H54 (cell line): ENCODE data around the gene FBLN1.
"Not testable (repeated sequence)": the region's sequence is repeated elsewhere in the genome, so short reads cannot be mapped to it uniquely, and the experiment has no call there.

Experiments
- DNase-seq: peaks from one replicate; pipeline ENCODE4 v3.0.0; 2011; ENCODE audit warnings: low spot score, mixed read lengths; ENCODE audit not compliant: insufficient read length
- FAIRE-seq: peaks from 3 replicates; lab custom pipeline; 2011; peaks lifted over from hg19 to GRCh38; lab: Jason Lieb, UNC
- POLR2A ChIP-seq: IDR thresholded peaks from 2 replicates; pipeline ENCODE4 v1.6.1; 2011; ENCODE audit warnings: low read depth, mild to moderate bottlenecking, low read length

FBLN1 gene

DNA sequence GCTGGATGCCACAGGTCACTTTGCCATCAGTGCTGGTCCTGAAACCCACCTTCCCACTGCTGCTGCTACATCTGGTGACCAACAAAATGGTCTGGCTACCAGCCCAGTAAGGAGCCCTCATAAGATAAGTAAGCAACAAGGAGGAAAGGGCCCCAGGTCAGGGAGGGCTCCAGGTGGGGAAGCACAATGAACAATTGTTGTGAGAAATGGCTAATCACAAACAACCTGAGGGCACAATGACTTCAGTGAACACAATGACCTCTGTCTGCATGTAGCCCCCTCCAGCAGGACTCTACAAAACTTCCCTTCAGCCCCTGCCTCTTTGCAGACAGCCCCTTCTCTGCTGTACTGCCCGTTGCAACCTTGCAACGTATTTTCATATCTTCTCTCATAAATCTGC lies 19.4 kb upstream of the FBLN1 start:
- no peak for TF ChIP-seq POLR2A
- no peak for FAIRE-seq

DNA sequence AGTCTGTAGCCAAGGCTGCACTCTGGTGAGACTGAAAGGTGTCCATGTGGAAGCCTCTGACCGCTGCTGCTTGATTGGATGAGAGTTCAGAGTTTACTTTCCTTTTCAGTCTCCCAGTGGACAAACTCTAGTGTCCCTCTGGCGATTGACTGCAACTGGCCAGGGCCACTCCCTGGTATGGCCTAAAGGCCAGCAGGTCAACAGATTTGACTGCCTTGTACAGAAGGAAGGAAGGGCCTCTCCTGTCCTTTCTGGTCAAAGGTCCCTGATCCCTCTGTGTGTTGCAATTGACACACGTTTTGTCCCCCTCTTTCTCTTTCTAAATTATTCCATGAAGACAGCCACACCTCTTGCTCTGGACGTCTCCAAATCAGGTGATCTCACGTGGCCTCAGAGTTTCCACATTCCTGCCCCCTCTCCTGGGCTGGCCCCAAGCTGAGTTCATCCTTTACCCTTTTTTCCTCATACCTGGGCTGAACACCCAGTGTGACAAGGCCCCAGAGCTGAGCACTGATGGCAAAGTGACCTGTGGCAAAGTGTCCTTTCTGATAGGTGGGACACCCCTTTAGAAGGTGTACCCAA lies 18.7 kb upstream of the FBLN1 start:
- no peak for TF ChIP-seq POLR2A
- DNase-seq (no peak), FAIRE-seq (no peak)

More for the DNA sequence above, 19.4 kb upstream of the FBLN1 start:
- DNase-seq, result no peak

DNA sequence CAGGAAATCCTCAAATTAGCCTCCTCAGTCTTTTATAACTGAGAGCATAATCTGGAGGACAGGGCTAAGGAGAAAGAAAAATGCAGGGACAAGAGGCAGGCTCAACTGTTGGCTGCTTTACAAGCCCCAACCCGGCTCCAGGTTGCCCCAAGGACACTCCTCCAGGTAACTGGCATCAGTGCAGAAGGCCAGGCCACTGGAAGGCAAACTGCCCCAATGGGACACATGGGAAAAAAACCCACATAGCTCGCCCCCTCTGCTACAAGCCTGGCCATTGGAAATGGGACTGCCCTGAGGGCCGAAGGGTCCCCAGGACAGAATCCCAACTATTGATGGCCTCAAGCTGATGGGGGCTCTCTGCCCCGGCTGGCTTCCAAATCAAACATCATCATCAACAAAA lies 17.9 kb upstream of the FBLN1 start:
- DNase-seq (no peak), FAIRE-seq (no peak)
- TF ChIP-seq POLR2A, result no peak

DNA sequence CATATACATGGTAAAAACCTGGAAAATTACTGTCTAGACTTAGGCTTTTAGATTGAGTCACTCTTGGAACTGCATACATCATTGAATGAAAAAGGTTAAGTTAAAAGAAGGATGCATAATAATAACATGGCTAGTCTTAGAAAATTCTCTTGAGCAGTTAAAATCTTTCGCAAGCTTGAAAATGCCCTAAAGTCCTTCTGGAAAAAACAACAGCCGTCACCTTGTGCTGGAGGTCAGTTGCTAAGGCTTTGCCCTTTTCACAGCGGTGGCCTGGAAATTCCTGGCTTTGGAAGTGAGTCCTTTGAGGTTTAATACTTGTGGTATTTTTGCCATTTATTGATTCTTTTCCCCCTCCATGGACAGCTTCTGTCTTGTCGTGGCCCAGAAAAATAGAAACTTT lies 17.4 kb upstream of the FBLN1 start:
- FAIRE-seq (no peak), DNase-seq (no peak)
- TF ChIP-seq POLR2A, result no peak

DNA sequence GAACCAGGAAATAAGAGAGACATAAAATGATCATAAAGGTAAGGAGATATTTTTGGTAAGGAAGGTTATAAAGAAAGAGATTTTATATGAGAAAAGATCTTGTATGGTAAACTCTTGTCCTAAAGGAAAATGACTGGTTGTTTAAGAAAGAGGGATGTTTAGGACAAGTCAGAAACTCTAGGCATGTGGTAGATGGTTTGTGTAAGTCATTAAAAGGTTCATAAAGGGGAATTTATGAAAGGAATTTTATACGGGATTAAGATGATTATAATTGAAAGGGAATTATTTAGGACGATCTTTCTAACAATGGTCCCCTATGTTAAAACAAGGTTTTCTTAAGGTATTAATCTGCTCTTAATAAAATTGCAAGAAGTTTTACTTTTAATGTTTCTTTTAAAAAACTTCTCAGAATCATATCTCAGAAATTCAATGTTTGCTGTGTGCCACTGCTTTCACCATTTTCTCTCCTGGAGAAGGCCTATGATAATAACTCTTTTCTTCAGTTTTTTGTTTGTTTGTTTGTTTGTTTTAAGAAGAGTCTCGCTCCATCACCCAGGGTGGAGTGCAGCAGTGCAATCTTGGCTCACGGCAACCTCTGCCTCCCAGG lies 13.8 kb upstream of the FBLN1 start:
- FAIRE-seq, result no peak
- TF ChIP-seq POLR2A, result no peak
- no peak for DNase-seq

DNA sequence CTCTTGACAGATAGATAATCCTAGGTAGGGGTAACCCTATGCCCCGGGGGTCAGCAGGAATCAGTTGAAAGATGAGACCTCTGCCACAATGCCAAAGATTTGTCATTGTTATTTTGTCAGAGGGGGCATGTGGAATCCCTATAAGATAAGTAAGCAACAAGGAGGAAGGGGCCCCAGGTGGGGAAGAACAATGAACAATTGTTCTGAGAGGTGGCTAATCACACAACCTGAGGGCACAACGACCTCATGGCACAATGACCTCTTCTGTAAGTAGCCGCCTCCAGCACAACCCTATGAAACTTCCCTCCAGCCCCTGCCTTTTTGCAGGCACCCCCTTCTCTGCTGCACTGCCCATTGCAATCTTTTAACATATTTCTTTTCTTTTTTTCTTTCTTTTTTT lies 11.8 kb upstream of the FBLN1 start:
- DNase-seq (no peak), FAIRE-seq (no peak)
- no peak for TF ChIP-seq POLR2A

DNA sequence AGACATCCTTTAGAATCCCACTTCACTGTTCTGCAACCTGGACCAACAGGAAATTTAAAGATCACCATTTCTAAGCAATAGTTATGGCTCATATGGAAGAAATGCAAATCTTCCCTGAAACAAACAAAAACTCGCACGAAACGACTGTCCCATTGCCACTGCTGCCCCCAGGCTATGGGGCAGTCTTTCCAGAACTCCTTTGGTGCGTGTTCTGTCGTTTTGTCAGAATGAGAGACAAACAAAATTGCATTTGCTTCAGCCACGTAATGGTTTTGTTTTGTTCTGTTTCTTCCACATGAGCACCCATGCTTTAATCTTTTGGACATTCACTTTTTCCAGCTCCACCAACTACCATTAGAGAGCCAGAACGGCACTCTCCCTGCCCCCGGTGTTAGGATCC lies 10.8 kb upstream of the FBLN1 start:
- FAIRE-seq (no peak), DNase-seq (no peak)
- TF ChIP-seq POLR2A, result no peak

DNA sequence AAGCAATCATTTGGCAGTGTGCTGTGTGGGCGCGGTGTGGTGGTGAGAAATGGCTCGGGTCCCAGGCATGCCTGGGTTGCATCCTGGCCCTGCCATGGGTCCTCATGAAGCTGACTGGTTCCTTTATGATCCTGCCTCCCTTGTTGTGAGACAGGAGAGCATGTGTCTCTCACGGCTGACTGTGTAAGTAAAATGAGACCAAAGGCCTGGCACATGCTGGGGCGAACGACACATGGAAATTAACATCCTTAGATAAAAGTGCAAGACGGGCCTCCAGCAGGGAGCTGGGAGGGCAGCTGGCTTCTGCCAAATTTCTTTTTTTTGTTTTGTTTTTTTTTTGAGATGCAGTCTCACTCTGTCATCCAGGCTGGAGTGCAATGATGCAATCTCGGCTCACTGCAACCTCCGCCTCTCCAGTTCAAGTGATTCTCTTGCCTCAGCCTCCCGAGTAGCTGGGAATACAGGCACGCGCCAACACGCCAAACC lies 9.4 kb upstream of the FBLN1 start:
- DNase-seq, result no peak
- no peak for TF ChIP-seq POLR2A
- no peak for FAIRE-seq

DNA sequence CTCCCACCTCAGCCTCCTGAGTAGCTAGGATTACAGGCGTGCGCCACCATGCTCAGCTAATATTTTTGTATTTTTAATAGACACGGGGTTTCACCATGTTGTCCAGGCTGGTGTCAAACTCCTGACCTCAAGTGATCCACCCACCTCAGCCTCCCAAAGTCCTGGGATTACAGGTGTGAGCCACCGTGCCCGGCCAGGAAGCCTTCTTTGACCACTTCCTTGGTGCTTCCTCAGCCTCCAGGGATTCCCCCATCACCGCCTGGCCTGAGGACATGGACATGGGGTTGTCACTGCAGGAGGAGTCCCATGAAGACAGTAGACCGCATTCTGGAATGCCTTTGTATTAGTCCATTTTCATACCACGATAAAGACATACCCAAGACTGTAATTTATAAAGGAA lies 8.4 kb upstream of the FBLN1 start:
- FAIRE-seq, DNase-seq: not testable (repeated sequence)

DNA sequence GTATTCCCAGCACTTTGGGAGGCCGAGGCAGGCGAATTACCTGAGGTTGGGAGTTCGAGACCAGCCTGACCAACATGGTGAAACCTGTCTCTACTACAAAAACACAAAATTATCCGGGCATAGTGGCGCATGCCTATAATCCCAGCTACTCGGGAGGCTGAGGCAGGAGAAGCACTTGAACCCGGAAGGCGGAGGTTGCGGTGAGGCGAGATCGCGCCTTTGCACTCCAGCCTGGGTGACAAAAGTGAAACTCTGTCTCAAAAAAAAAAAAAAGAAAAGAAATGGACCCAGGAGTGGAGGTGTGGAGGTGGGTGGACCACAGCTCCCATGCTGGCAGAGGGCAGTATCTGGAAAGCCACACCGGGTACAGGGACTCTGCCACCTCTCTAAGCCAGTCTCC lies 7.1 kb upstream of the FBLN1 start:
- not testable (repeated sequence) for DNase-seq, FAIRE-seq

DNA sequence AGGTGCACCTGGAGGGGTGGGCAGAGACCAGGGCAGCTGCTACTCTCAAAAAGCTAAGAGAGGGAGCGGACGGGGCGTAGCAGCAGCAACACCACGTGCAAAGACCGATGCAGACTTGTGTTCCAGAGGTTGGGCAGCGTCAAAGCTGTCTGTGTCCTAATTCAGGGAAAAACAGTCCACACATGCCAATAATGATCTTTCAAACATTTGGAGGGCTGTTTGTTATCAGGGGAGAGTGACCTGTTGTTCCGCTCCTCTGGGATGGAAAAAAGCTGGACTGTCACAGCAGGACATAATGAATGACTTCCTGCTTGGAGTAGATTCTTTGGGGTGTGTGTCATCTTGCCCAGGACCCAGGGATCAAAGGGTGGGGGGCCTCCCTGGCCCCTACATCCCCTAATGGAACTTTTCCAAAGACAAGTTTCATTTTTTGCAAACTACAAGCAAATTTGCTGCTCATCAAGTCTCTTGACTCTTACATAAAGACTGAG lies 6.2 kb upstream of the FBLN1 start:
- TF ChIP-seq POLR2A, result no peak
- no peak for DNase-seq
- FAIRE-seq, result no peak

DNA sequence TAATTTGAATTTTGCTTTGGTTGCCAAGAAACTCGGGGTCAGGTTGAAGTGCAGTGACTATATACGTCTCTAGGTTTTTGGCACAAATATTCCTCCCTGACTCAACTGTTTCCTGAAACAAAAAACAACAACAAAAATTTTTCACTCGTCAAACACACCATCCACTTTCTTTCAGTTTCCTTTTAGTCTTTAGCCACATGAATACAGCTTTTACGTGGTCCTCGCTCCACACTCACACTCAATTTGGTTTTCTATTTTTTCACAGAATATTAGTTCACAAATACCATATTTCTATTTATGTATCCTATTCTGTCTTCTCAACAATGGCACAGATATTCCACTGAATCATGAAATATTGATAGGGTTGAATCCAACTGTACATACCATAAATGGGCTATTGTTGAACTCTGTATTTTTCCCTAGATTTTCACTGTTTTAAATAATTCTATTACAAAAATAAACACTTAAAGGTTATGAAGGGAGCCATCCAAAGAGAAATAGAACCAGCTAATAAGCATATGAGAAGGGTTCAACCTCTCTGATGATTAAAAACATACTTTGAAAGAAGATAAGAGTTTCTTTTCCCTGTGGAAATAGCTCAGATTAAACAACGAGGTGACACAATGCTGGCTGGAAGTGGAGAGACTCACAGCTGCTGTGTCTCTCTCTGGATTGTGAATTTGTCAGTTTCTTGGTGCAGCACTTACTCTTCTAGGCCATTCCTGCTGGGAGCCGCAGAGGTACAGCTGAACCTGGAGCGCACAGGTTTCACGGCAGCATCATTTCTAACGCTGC lies 5.1 kb upstream of the FBLN1 start:
- TF ChIP-seq POLR2A, result no peak
- DNase-seq (no peak), FAIRE-seq (no peak)

DNA sequence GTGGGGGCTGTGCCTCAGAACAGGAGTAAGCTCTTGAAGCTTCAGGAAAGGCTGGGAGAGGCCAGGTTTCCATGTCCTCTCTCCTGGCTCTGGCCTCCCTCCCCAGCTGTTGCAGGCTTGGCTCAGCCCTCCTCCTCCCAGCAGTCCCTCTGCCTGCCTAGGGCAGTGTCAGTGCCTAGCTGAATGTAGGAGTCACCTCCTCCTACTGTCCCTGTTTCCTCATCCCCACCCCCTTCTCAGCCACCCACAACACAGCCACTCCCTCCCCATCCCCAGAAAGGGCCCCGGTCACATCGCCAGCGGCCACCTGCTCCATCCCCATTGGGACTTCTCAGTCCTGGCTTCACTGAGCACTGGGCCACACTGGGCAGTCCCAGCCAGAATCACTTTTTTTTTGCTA lies 2.9 kb upstream of the FBLN1 start:
- no peak for TF ChIP-seq POLR2A
- FAIRE-seq (no peak), DNase-seq (no peak)

DNA sequence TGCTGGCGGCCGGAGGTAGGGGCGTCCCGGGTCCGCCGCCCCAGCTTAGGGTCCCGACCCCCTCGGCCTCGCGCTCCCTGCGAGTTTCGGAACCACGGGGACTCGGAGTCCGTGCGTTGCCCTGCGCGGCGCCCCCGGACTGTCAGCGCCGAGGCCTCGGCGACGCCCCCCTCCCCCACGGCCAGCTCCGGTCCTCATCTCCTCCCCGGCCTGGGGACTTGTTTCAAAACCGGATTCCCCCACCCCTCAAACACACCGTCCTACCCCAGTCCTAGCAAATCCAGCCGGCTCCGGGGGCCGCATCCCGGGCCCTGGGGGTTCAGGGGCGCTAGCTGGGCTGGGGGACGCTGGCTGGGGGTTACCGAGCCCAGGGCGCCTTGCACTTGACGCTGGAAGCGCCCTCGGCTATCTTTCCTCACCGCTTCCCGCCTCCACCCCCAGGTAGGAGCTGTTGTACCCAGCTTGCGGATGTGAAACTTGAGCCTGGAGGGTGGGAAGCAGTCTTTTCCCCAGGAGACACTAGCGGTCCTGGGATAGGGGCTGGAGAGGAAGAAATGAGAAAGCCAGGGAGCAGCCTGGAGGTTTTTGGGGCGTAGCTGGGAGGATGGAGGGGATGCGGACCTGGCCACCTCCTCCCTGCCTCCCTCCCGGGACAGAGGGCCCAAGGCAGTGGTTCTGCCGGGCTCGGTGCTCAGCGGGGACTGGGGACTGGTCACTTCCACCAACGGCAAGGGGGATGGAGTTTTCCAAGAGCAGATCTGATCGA lies 550 bp downstream of the FBLN1 start:
- FAIRE-seq, result no peak
- no peak for DNase-seq
- no peak for TF ChIP-seq POLR2A
